ENCODE results near the gene WNT11. TPM values are rescaled to one million over a fixed set of nuclear protein-coding genes. Genes with fewer than 3 reads are reported as not detected.

The WNT11 gene
- total RNA-seq, 2 experiments from 2014 or later: 0.30 to 1.2 TPM

DNA sequence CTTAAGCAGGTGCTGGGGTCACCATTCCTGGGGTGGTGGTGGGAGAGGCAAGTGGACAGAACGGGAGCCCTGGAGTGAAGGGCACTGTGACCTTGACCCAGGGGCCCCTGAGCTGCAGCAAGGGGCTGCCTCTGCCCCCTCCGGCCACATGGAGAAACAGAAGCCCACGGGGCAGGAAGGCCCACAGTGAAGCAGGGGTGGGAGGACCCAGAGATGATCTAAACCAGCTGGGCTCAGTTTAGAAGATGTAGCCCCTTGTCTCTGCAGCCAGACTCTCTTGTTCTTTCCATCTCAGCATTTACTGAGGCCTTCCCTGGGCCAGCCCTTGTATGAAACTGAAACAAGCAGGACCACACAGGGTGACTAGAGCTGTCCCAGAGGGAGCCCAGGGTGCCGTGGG is 30.5 kb downstream of the WNT11 start:
- H3K27ac Mint-ChIP-seq: no peak overlapping the region
- no peaks in the 10 kb centered on the region for H3K36me3 Mint-ChIP-seq (ENCODE audit: low read depth)
- Histone ChIP-seq H3K27ac (ENCODE audit: low read depth in 1 of 2, low read length in 2 of 2) (no peak overlapping the region), H3K9me3 (ENCODE audit: control insufficient read depth in 1 of 2, insufficient read depth in 1 of 2, low read length in 2 of 2) (no peaks in the 10 kb centered on the region), H3K27me3 (ENCODE audit: control insufficient read depth in 1 of 2, insufficient read depth in 2 of 2, low read length in 2 of 2) (no peaks in the 10 kb centered on the region), H3K4me1 (ENCODE audit: insufficient read depth, low read length) (no peaks in the 10 kb centered on the region), H3K4me3 (ENCODE audit: low read length) (no peak overlapping the region), H3K36me3 (ENCODE audit: insufficient read depth, low read length) (no peaks in the 10 kb centered on the region)
- no peak overlapping the region for H3K4me3 Mint-ChIP-seq
- TF ChIP-seq, protein P1, sequence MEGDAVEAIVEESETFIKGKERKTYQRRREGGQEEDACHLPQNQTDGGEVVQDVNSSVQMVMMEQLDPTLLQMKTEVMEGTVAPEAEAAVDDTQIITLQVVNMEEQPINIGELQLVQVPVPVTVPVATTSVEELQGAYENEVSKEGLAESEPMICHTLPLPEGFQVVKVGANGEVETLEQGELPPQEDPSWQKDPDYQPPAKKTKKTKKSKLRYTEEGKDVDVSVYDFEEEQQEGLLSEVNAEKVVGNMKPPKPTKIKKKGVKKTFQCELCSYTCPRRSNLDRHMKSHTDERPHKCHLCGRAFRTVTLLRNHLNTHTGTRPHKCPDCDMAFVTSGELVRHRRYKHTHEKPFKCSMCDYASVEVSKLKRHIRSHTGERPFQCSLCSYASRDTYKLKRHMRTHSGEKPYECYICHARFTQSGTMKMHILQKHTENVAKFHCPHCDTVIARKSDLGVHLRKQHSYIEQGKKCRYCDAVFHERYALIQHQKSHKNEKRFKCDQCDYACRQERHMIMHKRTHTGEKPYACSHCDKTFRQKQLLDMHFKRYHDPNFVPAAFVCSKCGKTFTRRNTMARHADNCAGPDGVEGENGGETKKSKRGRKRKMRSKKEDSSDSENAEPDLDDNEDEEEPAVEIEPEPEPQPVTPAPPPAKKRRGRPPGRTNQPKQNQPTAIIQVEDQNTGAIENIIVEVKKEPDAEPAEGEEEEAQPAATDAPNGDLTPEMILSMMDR (IDR thresholded peaks at IDR 0.05): no peak
- ATAC-seq (ENCODE audit: poor library complexity) (no peak), DNase-seq (no peak)
- no peaks in the 10 kb centered on the region for H3K27me3 Mint-ChIP-seq
- intact Hi-C loops (cut with DNase I, micrococcal nuclease): no loop called here
- no peaks in the 10 kb centered on the region for H3K4me1 Mint-ChIP-seq (ENCODE audit: low read depth)
- H3K9me3 Mint-ChIP-seq: no peaks in the 10 kb centered on the region
- CTCF ChIA-PET: no interaction called here
- POLR2A ChIA-PET: no interaction called here

DNA sequence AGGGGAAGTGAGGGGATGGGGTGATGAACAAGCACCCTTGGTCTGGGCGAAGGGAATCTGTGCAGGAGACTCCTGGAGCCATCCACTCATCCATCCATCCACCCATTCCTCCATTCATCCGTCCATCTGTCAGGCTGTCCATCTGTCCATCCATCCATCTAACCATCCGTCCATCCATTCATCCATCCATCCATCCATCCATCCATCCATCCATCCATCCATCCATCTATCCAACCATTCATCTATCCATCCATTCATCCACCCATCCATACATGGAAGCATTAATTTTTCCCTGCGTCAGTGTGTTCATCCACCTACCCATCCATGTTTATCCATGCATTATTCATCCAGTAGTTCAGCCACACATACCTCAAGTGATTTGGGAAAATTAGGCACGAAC is 32.0 kb downstream of the WNT11 start:
- H3K4me1 Mint-ChIP-seq (ENCODE audit: low read depth): no peaks in the 10 kb centered on the region
- TF ChIP-seq, protein P1 (IDR thresholded peaks at IDR 0.05): no peak
- no peak for ATAC-seq (ENCODE audit: poor library complexity)
- no peak overlapping the region for H3K27ac ChIP-seq (ENCODE audit: low read depth in 1 of 2, low read length in 2 of 2)
- no peak overlapping the region for H3K4me3 ChIP-seq (ENCODE audit: low read length)
- intact Hi-C loops (cut with DNase I, micrococcal nuclease): no loop called here
- CTCF ChIA-PET: no interaction called here
- H3K9me3 ChIP-seq (ENCODE audit: control insufficient read depth in 1 of 2, insufficient read depth in 1 of 2, low read length in 2 of 2): no peaks in the 10 kb centered on the region
- POLR2A ChIA-PET: no interaction called here
- H3K27me3 Mint-ChIP-seq: no peaks in the 10 kb centered on the region
- H3K27ac Mint-ChIP-seq: no peak overlapping the region
- no peaks in the 10 kb centered on the region for H3K36me3 ChIP-seq (ENCODE audit: insufficient read depth, low read length)
- no peaks in the 10 kb centered on the region for H3K4me1 ChIP-seq (ENCODE audit: insufficient read depth, low read length)
- H3K36me3 Mint-ChIP-seq (ENCODE audit: low read depth): no peaks in the 10 kb centered on the region
- H3K27me3 ChIP-seq (ENCODE audit: control insufficient read depth in 1 of 2, insufficient read depth in 2 of 2, low read length in 2 of 2): no peaks in the 10 kb centered on the region
- no peak for DNase-seq
- H3K9me3 Mint-ChIP-seq: no peaks in the 10 kb centered on the region
- H3K4me3 Mint-ChIP-seq: no peak overlapping the region

DNA sequence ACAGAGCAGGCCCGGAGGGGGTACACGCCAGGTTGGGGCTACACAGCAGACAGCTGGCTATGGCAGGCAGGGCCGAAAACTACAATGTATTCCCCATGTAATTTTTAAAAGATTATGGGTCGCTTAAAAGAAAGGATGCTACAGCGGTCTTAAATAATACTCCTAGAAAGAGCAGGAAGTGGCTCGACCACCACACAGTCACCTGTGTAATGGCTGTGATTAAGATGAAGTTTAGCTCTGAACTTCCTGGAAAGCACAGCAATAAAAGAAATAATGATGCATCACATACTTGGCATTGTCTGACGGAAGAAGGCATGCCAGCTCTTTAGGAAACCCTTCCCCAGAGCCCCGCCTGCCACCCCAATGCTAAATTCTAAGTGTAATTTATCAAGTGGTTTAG is 32.6 kb downstream of the WNT11 start:
- no peaks in the 10 kb centered on the region for H3K4me1 Mint-ChIP-seq (ENCODE audit: low read depth)
- ATAC-seq (ENCODE audit: poor library complexity) (no peak), DNase-seq (no peak)
- no peak overlapping the region for H3K27ac Mint-ChIP-seq
- Histone ChIP-seq H3K27me3 (ENCODE audit: control insufficient read depth in 1 of 2, insufficient read depth in 2 of 2, low read length in 2 of 2) (no peaks in the 10 kb centered on the region), H3K36me3 (ENCODE audit: insufficient read depth, low read length) (no peaks in the 10 kb centered on the region), H3K4me1 (ENCODE audit: insufficient read depth, low read length) (no peaks in the 10 kb centered on the region), H3K4me3 (ENCODE audit: low read length) (no peak overlapping the region), H3K9me3 (ENCODE audit: control insufficient read depth in 1 of 2, insufficient read depth in 1 of 2, low read length in 2 of 2) (no peaks in the 10 kb centered on the region), H3K27ac (ENCODE audit: low read depth in 1 of 2, low read length in 2 of 2) (no peak overlapping the region)
- ChIA-PET POLR2A (no interaction called here), CTCF (no interaction called here)
- no peak overlapping the region for H3K4me3 Mint-ChIP-seq
- H3K27me3 Mint-ChIP-seq: no peaks in the 10 kb centered on the region
- no peaks in the 10 kb centered on the region for H3K36me3 Mint-ChIP-seq (ENCODE audit: low read depth)
- TF ChIP-seq, protein P1 (IDR thresholded peaks at IDR 0.05): no peak
- no peaks in the 10 kb centered on the region for H3K9me3 Mint-ChIP-seq
- intact Hi-C loops (cut with DNase I, micrococcal nuclease): no loop called here

Data from CD4-positive, alpha-beta T cell (primary cell).